SK-N-SH treated with all-trans-retinoic acid at 6 μM for 48 hours (cell line): Measurements from ENCODE around the gene MAPK14.

Experiments
- ARNTL ChIP-seq: fragments of 450-650 bp; formaldehyde crosslinking; IDR thresholded peaks from 2 replicates; pipeline ENCODE4 v1.5.0; 2020; ENCODE audit warnings: low read depth, mild to moderate bottlenecking, moderate library complexity, borderline replicate concordance
- ISL1 ChIP-seq: fragments of 250-450 bp; sonication (Bioruptor Pico); IDR thresholded peaks from 2 replicates; pipeline ENCODE4 v2.1.2; 2022; ENCODE audit warnings: mild to moderate bottlenecking, moderate library complexity
- PPARA ChIP-seq: fragments of 250-450 bp; sonication (Bioruptor Pico); IDR thresholded peaks from 2 replicates; pipeline ENCODE4 v1.5.0; 2020; ENCODE audit warnings: mild to moderate bottlenecking, borderline replicate concordance
- TCF4 ChIP-seq: fragments of 250-450 bp; sonication (Bioruptor Pico); IDR thresholded peaks from 2 replicates; pipeline ENCODE4 v1.8.0; 2021; ENCODE audit warnings: mild to moderate bottlenecking, moderate library complexity, borderline replicate concordance
- TSHZ2 ChIP-seq: fragments of 250-450 bp; sonication (Bioruptor Pico); IDR thresholded peaks from 2 replicates; pipeline ENCODE4 v1.5.0; 2020; ENCODE audit warnings: mild to moderate bottlenecking, moderate library complexity
- ZC3H10 ChIP-seq: fragments of 250-450 bp; sonication (Bioruptor Pico); IDR thresholded peaks from 2 replicates; pipeline ENCODE4 v1.5.1; 2021; ENCODE audit warnings: mild to moderate bottlenecking, moderate library complexity
- ZFP3 ChIP-seq: fragments of 250-450 bp; sonication (Bioruptor Pico); IDR thresholded peaks from 2 replicates; pipeline ENCODE4 v1.5.0; 2020; ENCODE audit warnings: mild to moderate bottlenecking, moderate library complexity
- ZFP30 ChIP-seq: fragments of 450-650 bp; formaldehyde crosslinking; IDR thresholded peaks from 2 replicates; pipeline ENCODE4 v1.5.0; 2022; ENCODE audit warnings: mild to moderate bottlenecking, moderate library complexity
- TF ChIP-seq, protein P1 (sequence below): fragments of 250-450 bp; sonication (Bioruptor Pico); IDR thresholded peaks from 2 replicates; pipeline ENCODE4 v1.5.1; 2021; ENCODE audit warnings: mild to moderate bottlenecking, moderate library complexity
- TF ChIP-seq, protein P2 (sequence below): fragments of 250-450 bp; sonication (Bioruptor Pico); IDR thresholded peaks from 2 replicates; pipeline ENCODE4 v1.8.0; 2020; ENCODE audit warnings: mild to moderate bottlenecking, moderate library complexity, borderline replicate concordance

DNA sequence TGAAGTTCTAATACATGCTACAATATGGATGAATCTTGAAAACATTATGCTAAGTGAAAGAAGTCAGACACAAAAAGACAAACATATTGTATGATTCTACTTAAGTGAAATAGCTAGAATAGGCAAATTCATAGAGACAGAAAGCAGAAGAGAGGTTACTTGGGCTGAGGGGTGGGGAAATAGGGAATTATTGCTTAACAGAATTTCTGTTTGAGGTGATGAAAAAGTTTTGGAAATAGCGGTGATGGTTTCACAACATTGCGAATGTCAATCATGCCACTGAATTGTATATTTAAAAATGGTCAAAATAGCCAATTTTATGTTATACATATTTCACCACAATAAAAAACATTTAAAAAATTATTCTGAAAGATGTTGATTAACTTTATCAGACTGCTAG is 9.3 kb upstream of the MAPK14 start:
- TF ChIP-seq ZFP30 (CRISPR knock-in tag) (no peak), PPARA (no peak), ZC3H10 (no peak), ISL1 (no peak), ARNTL (CRISPR knock-in tag) (no peak), ZFP3 (no peak), TSHZ2 (CRISPR knock-in tag) (no peak), TCF4 (CRISPR knock-in tag) (no peak)
- TF ChIP-seq, protein P1, sequence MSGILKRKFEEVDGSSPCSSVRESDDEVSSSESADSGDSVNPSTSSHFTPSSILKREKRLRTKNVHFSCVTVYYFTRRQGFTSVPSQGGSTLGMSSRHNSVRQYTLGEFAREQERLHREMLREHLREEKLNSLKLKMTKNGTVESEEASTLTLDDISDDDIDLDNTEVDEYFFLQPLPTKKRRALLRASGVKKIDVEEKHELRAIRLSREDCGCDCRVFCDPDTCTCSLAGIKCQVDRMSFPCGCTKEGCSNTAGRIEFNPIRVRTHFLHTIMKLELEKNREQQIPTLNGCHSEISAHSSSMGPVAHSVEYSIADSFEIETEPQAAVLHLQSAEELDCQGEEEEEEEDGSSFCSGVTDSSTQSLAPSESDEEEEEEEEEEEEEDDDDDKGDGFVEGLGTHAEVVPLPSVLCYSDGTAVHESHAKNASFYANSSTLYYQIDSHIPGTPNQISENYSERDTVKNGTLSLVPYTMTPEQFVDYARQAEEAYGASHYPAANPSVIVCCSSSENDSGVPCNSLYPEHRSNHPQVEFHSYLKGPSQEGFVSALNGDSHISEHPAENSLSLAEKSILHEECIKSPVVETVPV, result no peak
- TF ChIP-seq, protein P2, sequence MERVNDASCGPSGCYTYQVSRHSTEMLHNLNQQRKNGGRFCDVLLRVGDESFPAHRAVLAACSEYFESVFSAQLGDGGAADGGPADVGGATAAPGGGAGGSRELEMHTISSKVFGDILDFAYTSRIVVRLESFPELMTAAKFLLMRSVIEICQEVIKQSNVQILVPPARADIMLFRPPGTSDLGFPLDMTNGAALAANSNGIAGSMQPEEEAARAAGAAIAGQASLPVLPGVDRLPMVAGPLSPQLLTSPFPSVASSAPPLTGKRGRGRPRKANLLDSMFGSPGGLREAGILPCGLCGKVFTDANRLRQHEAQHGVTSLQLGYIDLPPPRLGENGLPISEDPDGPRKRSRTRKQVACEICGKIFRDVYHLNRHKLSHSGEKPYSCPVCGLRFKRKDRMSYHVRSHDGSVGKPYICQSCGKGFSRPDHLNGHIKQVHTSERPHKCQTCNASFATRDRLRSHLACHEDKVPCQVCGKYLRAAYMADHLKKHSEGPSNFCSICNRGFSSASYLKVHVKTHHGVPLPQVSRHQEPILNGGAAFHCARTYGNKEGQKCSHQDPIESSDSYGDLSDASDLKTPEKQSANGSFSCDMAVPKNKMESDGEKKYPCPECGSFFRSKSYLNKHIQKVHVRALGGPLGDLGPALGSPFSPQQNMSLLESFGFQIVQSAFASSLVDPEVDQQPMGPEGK (CRISPR knock-in tag), result no peak
